OCI-LY1 (cell line): ENCODE measurements around the gene GK2.

Experiments
- CTCF ChIP-seq: fragments of 200-600 bp; sonication (generic), shearing (Covaris generic); IDR thresholded peaks from 2 replicates; pipeline ENCODE4 v1.5.1; 2017; ENCODE audit warnings: mild to moderate bottlenecking, antibody characterized with exemption, low read length, moderate library complexity, mixed read lengths
- EZH2 ChIP-seq: fragments of 200-600 bp; sonication (generic), shearing (Covaris generic); IDR thresholded peaks from 2 replicates; pipeline ENCODE4 v1.8.0; 2017; ENCODE audit warnings: borderline replicate concordance, mixed run types, mild to moderate bottlenecking, antibody characterized with exemption, low read length, moderate library complexity, mixed read lengths

GRCh38 chr4:79446145-79446544 is 38.1 kb upstream of the GK2 start:
- TF ChIP-seq CTCF (no peak), EZH2 (no peak)
